PFSK-1 (cell line): ENCODE measurements around the gene TRIM47.

Source experiments
- FOXP2 ChIP-seq: optimal IDR thresholded peaks from 2 replicates; pipeline ENCODE3; 2011; ENCODE audit warnings: borderline replicate concordance, control low read depth, inconsistent platforms; ENCODE audit not compliant: insufficient read depth; ENCODE audit errors: extremely low read length, extremely low read depth
- POLR2AphosphoS5 ChIP-seq: IDR thresholded peaks from 2 replicates; pipeline ENCODE4 v1.6.1; 2012; ENCODE audit warnings: low read depth, mild to moderate bottlenecking, control low read depth, low read length, moderate library complexity
- SIN3A ChIP-seq: IDR thresholded peaks from 2 replicates; pipeline ENCODE4 v1.6.1; 2012; ENCODE audit warnings: mild to moderate bottlenecking, low read length, moderate library complexity, borderline replicate concordance; ENCODE audit not compliant: insufficient read depth
- TAF1 ChIP-seq: IDR thresholded peaks from 2 replicates; pipeline ENCODE4 v1.6.1; 2012; ENCODE audit warnings: low read length, control low read depth, borderline replicate concordance; ENCODE audit not compliant: insufficient read depth
- TF ChIP-seq, protein P1 (sequence below), 2 experiments: IDR thresholded peaks; 2 replicates each; pipeline versions ENCODE4 v1.6.1 to v1.8.0; 2011 to 2012; ENCODE audit warnings: low read depth in 2 of 2, low read length in 2 of 2, control low read depth in 1 of 2, inconsistent platforms in 1 of 2, mild to moderate bottlenecking in 1 of 2, moderate library complexity in 1 of 2; ENCODE audit not compliant: insufficient read depth in 1 of 2

Gene TRIM47

DNA sequence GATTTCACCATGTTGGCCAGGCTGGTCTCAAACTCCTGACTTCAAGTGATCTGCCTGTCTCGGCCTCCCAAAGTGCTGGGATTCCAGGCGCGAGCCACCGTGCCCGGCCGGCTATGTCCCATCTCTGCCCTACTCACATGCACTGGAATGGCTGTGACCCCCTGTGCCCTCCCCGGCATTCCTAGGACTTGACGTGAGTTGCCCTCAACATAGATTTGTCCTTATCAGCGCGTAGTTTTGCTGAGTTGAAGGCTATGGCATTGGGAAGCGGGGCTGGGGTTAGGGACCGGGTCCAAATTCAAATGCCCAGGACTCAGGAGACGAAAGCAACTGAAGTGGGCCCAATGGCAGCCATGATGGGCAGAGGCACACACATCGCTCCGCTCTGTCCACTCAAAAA is 40.0 kb downstream of the TRIM47 start:
- TF ChIP-seq FOXP2 (no peak), POLR2AphosphoS5 (no peak), SIN3A (no peak), TAF1 (no peak)
- TF ChIP-seq, protein P1, sequence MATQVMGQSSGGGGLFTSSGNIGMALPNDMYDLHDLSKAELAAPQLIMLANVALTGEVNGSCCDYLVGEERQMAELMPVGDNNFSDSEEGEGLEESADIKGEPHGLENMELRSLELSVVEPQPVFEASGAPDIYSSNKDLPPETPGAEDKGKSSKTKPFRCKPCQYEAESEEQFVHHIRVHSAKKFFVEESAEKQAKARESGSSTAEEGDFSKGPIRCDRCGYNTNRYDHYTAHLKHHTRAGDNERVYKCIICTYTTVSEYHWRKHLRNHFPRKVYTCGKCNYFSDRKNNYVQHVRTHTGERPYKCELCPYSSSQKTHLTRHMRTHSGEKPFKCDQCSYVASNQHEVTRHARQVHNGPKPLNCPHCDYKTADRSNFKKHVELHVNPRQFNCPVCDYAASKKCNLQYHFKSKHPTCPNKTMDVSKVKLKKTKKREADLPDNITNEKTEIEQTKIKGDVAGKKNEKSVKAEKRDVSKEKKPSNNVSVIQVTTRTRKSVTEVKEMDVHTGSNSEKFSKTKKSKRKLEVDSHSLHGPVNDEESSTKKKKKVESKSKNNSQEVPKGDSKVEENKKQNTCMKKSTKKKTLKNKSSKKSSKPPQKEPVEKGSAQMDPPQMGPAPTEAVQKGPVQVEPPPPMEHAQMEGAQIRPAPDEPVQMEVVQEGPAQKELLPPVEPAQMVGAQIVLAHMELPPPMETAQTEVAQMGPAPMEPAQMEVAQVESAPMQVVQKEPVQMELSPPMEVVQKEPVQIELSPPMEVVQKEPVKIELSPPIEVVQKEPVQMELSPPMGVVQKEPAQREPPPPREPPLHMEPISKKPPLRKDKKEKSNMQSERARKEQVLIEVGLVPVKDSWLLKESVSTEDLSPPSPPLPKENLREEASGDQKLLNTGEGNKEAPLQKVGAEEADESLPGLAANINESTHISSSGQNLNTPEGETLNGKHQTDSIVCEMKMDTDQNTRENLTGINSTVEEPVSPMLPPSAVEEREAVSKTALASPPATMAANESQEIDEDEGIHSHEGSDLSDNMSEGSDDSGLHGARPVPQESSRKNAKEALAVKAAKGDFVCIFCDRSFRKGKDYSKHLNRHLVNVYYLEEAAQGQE (IDR thresholded peaks at IDR 0.05; ENCODE audit: insufficient read depth in 1 of 2, low read depth in 2 of 2, low read length in 2 of 2) = no peak

GRCh38 chr17:75837899-75838298 is 40.5 kb downstream of the TRIM47 start:
- TF ChIP-seq TAF1 = no peak
- no peak for TF ChIP-seq POLR2AphosphoS5
- no peak for TF ChIP-seq FOXP2
- TF ChIP-seq, protein P1 (IDR thresholded peaks at IDR 0.05; ENCODE audit: insufficient read depth in 1 of 2, low read depth in 2 of 2, low read length in 2 of 2) = no peak
- no peak for TF ChIP-seq SIN3A

- TF ChIP-seq TAF1 = no peak
- TF ChIP-seq POLR2AphosphoS5 = no peak
- no peak for TF ChIP-seq FOXP2
- TF ChIP-seq, protein P1 (IDR thresholded peaks at IDR 0.05; ENCODE audit: insufficient read depth in 1 of 2, low read depth in 2 of 2, low read length in 2 of 2) = no peak
- TF ChIP-seq SIN3A = no peak
These were observed 41.8 kb downstream of the TRIM47 start for GRCh38 chr17:75836605-75837004.

GRCh38 chr17:75835654-75835987 is 42.8 kb downstream of the TRIM47 start:
- no peak for TF ChIP-seq POLR2AphosphoS5
- TF ChIP-seq, protein P1 (IDR thresholded peaks at IDR 0.05; ENCODE audit: insufficient read depth in 1 of 2, low read depth in 2 of 2, low read length in 2 of 2) = no peak
- TF ChIP-seq TAF1 = no peak
- TF ChIP-seq SIN3A = no peak
- no peak for TF ChIP-seq FOXP2

DNA sequence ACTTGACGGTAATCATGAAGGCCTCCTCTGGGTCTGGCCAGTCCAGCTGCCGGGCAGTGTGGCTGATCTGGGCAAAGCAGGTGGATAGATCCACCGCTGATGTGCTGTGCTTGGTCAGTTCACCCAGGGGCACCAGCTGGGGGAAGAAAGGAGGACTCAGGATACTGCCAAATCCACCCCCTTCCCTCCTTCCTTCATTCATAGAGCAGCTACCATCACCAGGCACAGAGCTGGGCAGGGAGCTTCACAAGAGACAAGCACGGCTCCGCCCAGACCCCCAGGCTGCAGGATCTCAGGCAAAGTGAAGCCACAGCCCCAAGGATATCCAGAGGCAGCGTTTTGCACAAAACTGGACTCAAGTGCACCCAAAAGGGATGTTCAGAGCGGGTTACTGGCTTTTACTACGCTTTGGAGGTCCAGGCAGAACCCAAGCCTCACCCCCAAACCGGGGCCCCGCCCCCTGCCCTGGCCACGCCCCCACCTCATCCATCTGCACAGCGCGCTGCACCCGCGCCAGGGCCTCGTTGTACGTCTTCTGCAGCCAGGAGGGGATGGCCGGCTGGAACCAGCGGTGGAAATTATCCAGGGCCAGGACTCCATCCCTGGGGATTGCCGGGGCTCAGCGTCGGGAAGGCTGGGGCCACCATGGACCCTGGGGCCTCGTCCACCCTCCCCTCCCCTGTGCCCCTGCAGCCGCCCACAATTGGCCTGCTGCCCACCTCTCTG is 43.3 kb downstream of the TRIM47 start:
- no peak for TF ChIP-seq FOXP2
- TF ChIP-seq, protein P1 (IDR thresholded peaks at IDR 0.05; ENCODE audit: insufficient read depth in 1 of 2, low read depth in 2 of 2, low read length in 2 of 2) = no peak
- no peak for TF ChIP-seq TAF1
- TF ChIP-seq POLR2AphosphoS5 = no peak
- no peak for TF ChIP-seq SIN3A
